A549 treated with Mapracorat at 1 μM for 4 hours (cell line): ENCODE results near the gene CLASRP. TPM values are rescaled to one million over a fixed set of nuclear protein-coding genes. Genes with fewer than 3 reads are reported as not detected.

ENCODE experiments used
- total RNA-seq: library from RNA; stranded (reverse); fragments of 200-300 nt; extraction: Qiagen RNA extraction; gene quantifications from 5 replicates; pipeline ENCODE4 v1.2.3, GENCODE V29; 2022

Gene CLASRP, protein sequence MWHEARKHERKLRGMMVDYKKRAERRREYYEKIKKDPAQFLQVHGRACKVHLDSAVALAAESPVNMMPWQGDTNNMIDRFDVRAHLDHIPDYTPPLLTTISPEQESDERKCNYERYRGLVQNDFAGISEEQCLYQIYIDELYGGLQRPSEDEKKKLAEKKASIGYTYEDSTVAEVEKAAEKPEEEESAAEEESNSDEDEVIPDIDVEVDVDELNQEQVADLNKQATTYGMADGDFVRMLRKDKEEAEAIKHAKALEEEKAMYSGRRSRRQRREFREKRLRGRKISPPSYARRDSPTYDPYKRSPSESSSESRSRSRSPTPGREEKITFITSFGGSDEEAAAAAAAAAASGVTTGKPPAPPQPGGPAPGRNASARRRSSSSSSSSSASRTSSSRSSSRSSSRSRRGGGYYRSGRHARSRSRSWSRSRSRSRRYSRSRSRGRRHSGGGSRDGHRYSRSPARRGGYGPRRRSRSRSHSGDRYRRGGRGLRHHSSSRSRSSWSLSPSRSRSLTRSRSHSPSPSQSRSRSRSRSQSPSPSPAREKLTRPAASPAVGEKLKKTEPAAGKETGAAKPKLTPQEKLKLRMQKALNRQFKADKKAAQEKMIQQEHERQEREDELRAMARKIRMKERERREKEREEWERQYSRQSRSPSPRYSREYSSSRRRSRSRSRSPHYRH
- 52.7 to 80.7 TPM (median 66.8 TPM) in 5 replicates for total RNA-seq

DNA sequence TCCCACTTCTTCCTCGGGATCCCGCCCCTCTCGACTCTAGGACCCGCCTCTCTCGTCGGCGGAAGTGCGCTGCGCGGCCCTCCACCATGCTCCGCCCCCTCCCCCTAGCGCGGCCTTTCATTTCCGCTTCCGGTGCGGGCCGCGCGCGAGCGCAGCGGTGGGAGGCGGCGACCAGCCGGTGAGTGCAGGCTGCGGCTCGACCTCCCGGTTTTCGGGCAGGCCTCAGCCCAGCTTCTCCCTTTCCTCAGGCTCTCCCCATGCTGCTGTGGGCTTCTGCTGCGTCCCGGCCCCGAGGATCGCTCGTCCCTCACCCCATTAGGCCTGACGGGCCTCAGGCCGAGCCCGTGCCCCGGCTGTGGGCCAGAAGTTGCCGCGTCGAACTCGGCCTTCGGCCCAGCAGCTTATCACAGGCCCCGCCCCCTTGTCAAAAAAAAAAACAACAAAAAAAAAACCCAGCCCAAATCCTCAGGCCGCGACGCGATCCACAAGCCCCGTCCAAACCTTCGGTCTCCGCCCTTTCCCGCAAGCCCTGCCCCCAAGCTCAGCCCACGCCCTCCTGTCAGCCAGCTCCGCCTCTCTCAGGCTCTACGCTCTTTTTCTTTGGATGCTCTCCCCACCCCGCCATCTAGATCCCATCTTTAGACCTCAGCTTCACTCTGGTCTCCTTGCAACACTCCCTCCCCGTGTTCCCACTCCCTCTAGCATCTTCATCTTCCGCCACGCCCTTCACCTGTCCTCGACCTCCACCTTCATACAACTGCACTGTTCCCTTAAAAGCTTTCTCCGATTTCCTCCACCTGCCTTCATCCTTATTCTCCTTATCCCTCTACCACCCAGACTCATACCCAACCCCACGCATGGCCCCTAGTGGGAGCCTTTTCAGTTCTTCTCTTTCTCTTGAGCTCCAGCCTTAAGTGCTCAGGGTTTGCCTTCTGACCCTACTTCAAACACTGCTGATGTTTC is at the start of gene CLASRP:
Gene CLASRP, plus strand, starts transcription at position 115 of the 963 bp plus-strand sequence. CDS start 1,168 bp downstream, outside the sequence.

DNA sequence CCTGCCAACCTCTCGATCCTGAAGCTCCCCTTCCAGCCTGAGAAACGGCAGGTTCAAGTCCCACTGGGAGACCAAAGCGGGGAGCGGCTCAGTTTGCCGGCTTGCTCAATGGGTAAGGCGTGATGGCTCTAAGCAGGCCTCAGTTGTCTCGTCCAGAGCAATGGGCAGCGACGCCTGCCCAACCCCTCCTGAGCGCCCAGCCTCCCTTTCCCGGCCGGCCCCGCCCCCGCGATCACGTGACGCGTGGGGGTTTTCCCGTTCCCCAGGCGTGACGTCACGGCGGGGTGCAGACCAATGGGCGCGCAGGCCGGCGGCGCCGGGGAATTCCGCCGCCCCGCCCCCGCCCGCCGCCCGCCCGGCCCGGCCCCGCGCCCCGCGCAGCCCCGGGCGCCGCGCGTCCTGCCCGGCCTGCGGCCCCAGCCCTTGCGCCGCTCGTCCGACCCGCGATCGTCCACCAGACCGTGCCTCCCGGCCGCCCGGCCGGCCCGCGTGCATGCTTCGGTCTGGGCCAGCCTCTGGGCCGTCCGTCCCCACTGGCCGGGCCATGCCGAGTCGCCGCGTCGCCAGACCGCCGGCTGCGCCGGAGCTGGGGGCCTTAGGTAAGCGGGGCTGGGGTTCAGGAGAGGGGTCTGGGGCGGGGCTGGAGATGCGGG is 37.6 kb upstream of the CLASRP start, which contains the start of gene RELB:
Gene RELB, plus strand, starts transcription at position 378 of the 653 bp plus-strand sequence. Its CDS starts 116 bp downstream, at position 494.

GRCh38 chr19:45076029-45076850 is 37.4 kb downstream of the CLASRP start, which contains the start of gene ZNF296:
ZNF296 (minus strand) TSS chr19:45076478; CDS start chr19:45076373, 105 bp downstream.

DNA sequence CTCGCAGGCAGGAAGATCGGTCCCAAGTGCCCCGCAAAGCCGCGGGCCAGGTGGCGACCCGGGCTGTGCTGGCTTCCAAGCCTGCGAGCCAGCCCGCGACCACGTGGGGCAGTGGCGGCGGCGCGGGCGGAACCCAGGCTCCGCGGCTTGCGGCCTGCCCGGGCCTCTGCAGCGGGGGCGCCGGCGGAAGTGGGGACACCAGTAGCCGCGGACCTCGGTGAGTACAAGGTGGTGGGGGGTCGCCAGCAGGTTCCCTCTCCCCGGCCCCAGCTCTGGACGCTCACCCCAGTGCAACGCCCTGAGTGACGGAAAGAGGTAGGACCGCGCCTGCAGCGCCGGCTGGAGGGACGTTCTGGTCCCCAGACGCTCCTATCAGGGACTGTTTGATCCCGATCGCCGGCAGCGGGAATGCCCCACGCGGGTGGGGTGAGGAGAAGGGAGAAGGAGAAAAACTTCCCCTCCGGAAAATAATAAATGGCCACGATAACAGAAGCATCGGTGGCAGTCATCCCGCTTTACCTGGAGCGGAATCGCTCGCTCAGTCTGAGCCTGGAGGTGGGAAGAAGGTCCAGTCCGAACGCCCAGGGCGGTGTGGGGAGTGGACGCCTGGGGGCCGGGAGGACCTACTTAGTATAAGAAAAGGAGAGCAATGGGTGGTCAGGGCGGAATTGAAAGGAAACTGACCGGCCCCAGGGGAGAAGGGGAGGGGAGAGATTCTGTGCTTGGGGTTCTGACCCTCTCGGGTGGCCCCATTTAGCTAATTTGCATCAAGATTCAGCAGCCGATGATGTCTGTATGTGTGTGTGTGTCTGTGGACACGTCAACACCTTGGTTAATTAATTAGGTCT is 40.4 kb downstream of the CLASRP start, which contains the start of gene GEMIN7:
Gene GEMIN7, plus strand, starts transcription at position 198 of the 848 bp plus-strand sequence. CDS start 10,855 bp downstream, outside the sequence.

GRCh38 chr19:45092747-45093678 is 54.2 kb downstream of the CLASRP start, which contains the start of gene PPP1R37:
PPP1R37 (plus strand) TSS chr19:45093179; CDS start chr19:45093326, 147 bp downstream.

Other genes with a start within 250 kb of the CLASRP start
- 63.9 to 86.4 TPM (median 82.4 TPM) in 5 replicates for gene BCAM, start 229.9 kb upstream of the CLASRP start, total RNA-seq
- gene NECTIN2, start 192.7 kb upstream of the CLASRP start, total RNA-seq = 69.8 to 82.6 TPM (median 77.9 TPM) in 5 replicates
- 188 to 263 TPM (median 237 TPM) in 5 replicates for gene TOMM40, start 147.8 kb upstream of the CLASRP start, total RNA-seq
- gene APOE, start 133.2 kb upstream of the CLASRP start, total RNA-seq = 10.9 to 22.2 TPM (median 15.7 TPM) in 5 replicates
- 98.6 to 128 TPM (median 113 TPM) in 5 replicates for gene APOC1, start 124.4 kb upstream of the CLASRP start, total RNA-seq
- gene APOC4, start 96.8 kb upstream of the CLASRP start, total RNA-seq = not detected in 5 replicates
- gene APOC2, start 93.0 kb upstream of the CLASRP start, total RNA-seq = not detected in 5 replicates
- 136 to 197 TPM (median 165 TPM) in 5 replicates for gene CLPTM1, start 83.7 kb upstream of the CLASRP start, total RNA-seq
- gene RELB, start 37.6 kb upstream of the CLASRP start, total RNA-seq = 23.9 to 46.8 TPM (median 41.0 TPM) in 5 replicates
- gene ZNF296, start 37.4 kb downstream of the CLASRP start, total RNA-seq = 9.3 to 15.7 TPM (median 13.8 TPM) in 5 replicates
- gene GEMIN7, start 40.2 kb downstream of the CLASRP start, total RNA-seq = 87.1 to 92.1 TPM (median 90.7 TPM) in 5 replicates
- 24.6 to 41.0 TPM (median 38.8 TPM) in 5 replicates for gene PPP1R37, start 54.1 kb downstream of the CLASRP start, total RNA-seq
- gene NKPD1, start 121.9 kb downstream of the CLASRP start, total RNA-seq = 0.33 to 0.73 TPM (median 0.57 TPM) in 5 replicates
- gene TRAPPC6A, start 139.2 kb downstream of the CLASRP start, total RNA-seq = 35.3 to 49.4 TPM (median 42.2 TPM) in 5 replicates
- gene BLOC1S3, start 139.7 kb downstream of the CLASRP start, total RNA-seq = 20.2 to 27.5 TPM (median 25.3 TPM) in 5 replicates
- gene EXOC3L2, start 206.4 kb downstream of the CLASRP start, total RNA-seq = 1.5 to 1.8 TPM (median 1.6 TPM) in 5 replicates
- 5.9 to 10.0 TPM (median 8.0 TPM) in 5 replicates for gene MARK4, start 212.2 kb downstream of the CLASRP start, total RNA-seq